IMR-90 (cell line): ENCODE results near the gene RERE. TPM values are rescaled to one million over a fixed set of nuclear protein-coding genes. Genes with fewer than 3 reads are reported as not detected.

Experiments
- ATAC-seq: fragments of 200-7000 bp; cut with Tn5 transposase; 2 replicates; pipeline ENCODE4 v1.9.1; 2020; ENCODE audit warnings: low read depth, mild to moderate bottlenecking, moderate library complexity
- BruUV-seq: library from RNA; stranded (reverse); fragments of 400-500 nt; replicated peaks from 2 replicates; lab custom pipeline; 2021; lab: Mats Ljungman, UMichigan
- CTCF ChIA-PET: fragments of 300-600 bp; formaldehyde crosslinking; extraction: SDS; loops from one replicate; lab custom pipeline; 2021; ENCODE audit warnings: antibody characterized with exemption; lab: Yijun Ruan, JAX
- POLR2A ChIA-PET: fragments of 300-600 bp; sonication (Branson Sonifier 250); formaldehyde crosslinking; loops from one replicate; lab custom pipeline; 2022; ENCODE audit warnings: antibody characterized with exemption; ENCODE audit not compliant: unreplicated experiment; lab: Charles Lee
- DNase-seq: peaks from one replicate; pipeline ENCODE4 v3.0.0; 2013
- H2AFZ ChIP-seq: replicated peaks from 2 replicates; pipeline ENCODE3; 2013; ENCODE audit warnings: low read length, mild to moderate bottlenecking; ENCODE audit not compliant: poor library complexity
- H2AK5ac ChIP-seq: 2 replicates; pipeline ENCODE4 v1.6.1; 2013; ENCODE audit warnings: low read depth, low read length, inconsistent platforms
- H2AK9ac ChIP-seq: replicated peaks from 2 replicates; pipeline ENCODE3; 2013; ENCODE audit warnings: mild to moderate bottlenecking, low read depth, low read length, moderate library complexity; ENCODE audit not compliant: poor library complexity
- H2BK120ac ChIP-seq: 2 replicates; pipeline ENCODE4 v1.6.1; 2013; ENCODE audit warnings: low read depth, low read length, inconsistent platforms
- H2BK15ac ChIP-seq: 3 replicates; pipeline ENCODE4 v1.6.1; 2013; ENCODE audit warnings: low read depth, low read length, inconsistent platforms
- H2BK20ac ChIP-seq: 2 replicates; pipeline ENCODE4 v1.6.1; 2013; ENCODE audit warnings: low read depth, mild to moderate bottlenecking, inconsistent platforms, low read length, moderate library complexity
- H2BK5ac ChIP-seq: 2 replicates; pipeline ENCODE4 v1.6.1; 2013; ENCODE audit warnings: mild to moderate bottlenecking, low read depth, low read length, inconsistent platforms; ENCODE audit not compliant: poor library complexity, severe bottlenecking
- H3K14ac ChIP-seq: replicated peaks from 2 replicates; pipeline ENCODE4 v1.6.1; 2013; ENCODE audit warnings: low read depth, low read length, inconsistent platforms
- H3K18ac ChIP-seq: 2 replicates; pipeline ENCODE4 v1.6.1; 2013; ENCODE audit warnings: low read depth, low read length, control low read depth
- H3K23ac ChIP-seq: 2 replicates; pipeline ENCODE4 v1.6.1; 2013; ENCODE audit warnings: low read depth, low read length, inconsistent platforms
- H3K27ac ChIP-seq: 2 replicates; pipeline ENCODE4 v1.5.1; 2013; ENCODE audit warnings: mild to moderate bottlenecking, control low read depth, low read length; ENCODE audit not compliant: insufficient read depth
- H3K27me3 ChIP-seq: 2 replicates; pipeline ENCODE4 v1.6.1; 2013; ENCODE audit warnings: low read length; ENCODE audit not compliant: control insufficient read depth, insufficient read depth
- H3K36me3 ChIP-seq: 2 replicates; pipeline ENCODE4 v1.6.1; 2013; ENCODE audit warnings: low read length, mixed read lengths; ENCODE audit not compliant: control insufficient read depth, insufficient read depth
- H3K4ac ChIP-seq: 2 replicates; pipeline ENCODE4 v1.6.1; 2013; ENCODE audit warnings: low read depth, low read length, inconsistent platforms
- H3K4me1 ChIP-seq: 2 replicates; pipeline ENCODE4 v1.6.1; 2013; ENCODE audit warnings: low read length, mixed read lengths; ENCODE audit not compliant: control insufficient read depth, insufficient read depth
- H3K4me2 ChIP-seq: 2 replicates; pipeline ENCODE4 v1.6.1; 2013; ENCODE audit warnings: low read depth, mild to moderate bottlenecking, control low read depth, low read length, moderate library complexity
- H3K4me3 ChIP-seq: 2 replicates; pipeline ENCODE4 v1.5.1; 2013; ENCODE audit warnings: low read depth, mild to moderate bottlenecking, control low read depth, low read length, moderate library complexity; ENCODE audit not compliant: insufficient read depth
- H3K56ac ChIP-seq: 2 replicates; pipeline ENCODE4 v1.6.1; 2013; ENCODE audit warnings: low read length, inconsistent platforms; ENCODE audit not compliant: insufficient read depth; ENCODE audit errors: extremely low read depth
- H3K79me1 ChIP-seq, 2 experiments: 2 replicates each; pipeline ENCODE4 v1.6.1; 2013; ENCODE audit warnings: low read length in 2 of 2, inconsistent platforms in 1 of 2, low read depth in 1 of 2
- H3K9ac ChIP-seq: 2 replicates; pipeline ENCODE4 v1.6.1; 2013; ENCODE audit warnings: low read depth, low read length, control low read depth
- H3K9me1 ChIP-seq: 2 replicates; pipeline ENCODE4 v1.6.1; 2013; ENCODE audit warnings: low read length, inconsistent platforms; ENCODE audit not compliant: insufficient read depth
- H3K9me3 ChIP-seq: 2 replicates; pipeline ENCODE4 v1.6.1; 2013; ENCODE audit warnings: low read length; ENCODE audit not compliant: control insufficient read depth, insufficient read depth
- H4K20me1 ChIP-seq: 2 replicates; pipeline ENCODE4 v1.6.1; 2013; ENCODE audit warnings: low read length, inconsistent platforms; ENCODE audit not compliant: insufficient read depth
- H4K5ac ChIP-seq: 2 replicates; pipeline ENCODE4 v1.6.1; 2013; ENCODE audit warnings: mild to moderate bottlenecking, low read depth, low read length, control low read depth
- H4K8ac ChIP-seq, 2 experiments: 2 replicates each; pipeline ENCODE4 v1.6.1; 2013; ENCODE audit warnings: low read depth in 2 of 2, low read length in 2 of 2, control low read depth in 1 of 2, inconsistent platforms in 1 of 2
- H4K91ac ChIP-seq: 2 replicates; pipeline ENCODE4 v1.6.1; 2013; ENCODE audit warnings: low read depth, low read length, inconsistent platforms; ENCODE audit not compliant: insufficient read depth
- BHLHE40 ChIP-seq: fragments of 150-350 bp; IDR thresholded peaks from 2 replicates; pipeline ENCODE4 v1.6.1; 2016; ENCODE audit warnings: mild to moderate bottlenecking, low read depth, low read length
- CEBPB ChIP-seq: IDR thresholded peaks from 2 replicates; pipeline ENCODE4 v1.6.1; 2012; ENCODE audit warnings: low read depth, low read length, improper control_type of control experiment
- FOS ChIP-seq: fragments of 150-350 bp; IDR thresholded peaks from 2 replicates; pipeline ENCODE4 v1.6.1; 2016; ENCODE audit warnings: low read depth, low read length
- MAFK ChIP-seq: IDR thresholded peaks from 2 replicates; pipeline ENCODE4 v1.6.1; 2012; ENCODE audit warnings: low read depth, low read length, improper control_type of control experiment
- MAZ ChIP-seq: IDR thresholded peaks from 2 replicates; pipeline ENCODE4 v1.6.1; 2012; ENCODE audit warnings: low read depth, mild to moderate bottlenecking, low read length, improper control_type of control experiment, moderate library complexity, borderline replicate concordance
- MXI1 ChIP-seq: IDR thresholded peaks from 2 replicates; pipeline ENCODE4 v1.6.1; 2012; ENCODE audit warnings: low read depth, mild to moderate bottlenecking, low read length, moderate library complexity, borderline replicate concordance
- NFE2L2 ChIP-seq: fragments of 150-350 bp; IDR thresholded peaks from 2 replicates; pipeline ENCODE4 v1.6.1; 2016; ENCODE audit warnings: low read depth, mild to moderate bottlenecking, low read length
- POLR2A ChIP-seq: IDR thresholded peaks from 2 replicates; pipeline ENCODE4 v1.6.1; 2012; ENCODE audit warnings: mild to moderate bottlenecking, low read depth, low read length
- RAD21 ChIP-seq: IDR thresholded peaks from 2 replicates; pipeline ENCODE4 v1.6.1; 2012; ENCODE audit warnings: low read length, improper control_type of control experiment
- RFX5 ChIP-seq: IDR thresholded peaks from 2 replicates; pipeline ENCODE4 v1.8.0; 2012; ENCODE audit warnings: low read depth, mild to moderate bottlenecking, low read length, moderate library complexity
- SMC3 ChIP-seq: fragments of 150-350 bp; IDR thresholded peaks from 2 replicates; pipeline ENCODE4 v1.6.1; 2016; ENCODE audit warnings: low read depth, mild to moderate bottlenecking, antibody characterized with exemption, low read length, moderate library complexity
- WGBS, 2 experiments: methylation state at CpG; one replicate each; pipeline versions ENCODE4 v1.1.5 to v1.1.7; 2013; ENCODE audit warnings: missing lambda C conversion rate in 2 of 2; ENCODE audit not compliant: insufficient read length in 1 of 2; ENCODE audit errors: extremely low coverage in 2 of 2; 5-methylcytosine and 5-hydroxymethylcytosine counted together
- dilution Hi-C: fragments of 300-500 bp; cut with HindIII; formaldehyde crosslinking; loops from one replicate; pipeline ENCODE4 v1.14.3; 2018; ENCODE audit warnings: low sequenced_read_pairs; ENCODE audit not compliant: unreplicated experiment
- in situ Hi-C: fragments of 300-500 bp; cut with MboI; formaldehyde crosslinking; loops from 3 replicates; pipeline ENCODE4 v1.14.3; 2019; ENCODE audit warnings: low sequenced_read_pairs, inconsistent platforms, mixed read lengths
- intact Hi-C: fragments of 100-400 bp; cut with micrococcal nuclease; formaldehyde crosslinking; loops from 2 replicates; pipeline ENCODE4 v1.10.0; 2022
- polyA plus RNA-seq, 3 experiments: library from polyadenylated mRNA; depleted of rRNA; stranded (reverse); fragments of >200 nt; gene quantifications; 2 replicates each; pipeline ENCODE4 v1.2.3, GENCODE V29; 2012; ENCODE audit warnings: low replicate concordance in 1 of 3
- total RNA-seq: library from RNA; depleted of rRNA; stranded (reverse); fragments of >200 nt; gene quantifications from 2 replicates; pipeline ENCODE4 v1.2.3, GENCODE V29; 2012
- TF ChIP-seq, protein P1 (sequence below): conservative IDR thresholded peaks from 2 replicates; pipeline ENCODE4 v1.5.1; 2012; ENCODE audit warnings: mild to moderate bottlenecking, low read depth, low read length, improper control_type of control experiment
- TF ChIP-seq, protein P2 (sequence below): fragments of 150-350 bp; IDR thresholded peaks from 2 replicates; pipeline ENCODE4 v1.6.1; 2017; ENCODE audit warnings: mild to moderate bottlenecking, antibody characterized with exemption, low read length, low read depth

Gene RERE
- total and polyA plus RNA-seq, 2 of the 4 experiments (the other 2 are of a cell fraction) = 11.5 to 25.1 TPM

DNA sequence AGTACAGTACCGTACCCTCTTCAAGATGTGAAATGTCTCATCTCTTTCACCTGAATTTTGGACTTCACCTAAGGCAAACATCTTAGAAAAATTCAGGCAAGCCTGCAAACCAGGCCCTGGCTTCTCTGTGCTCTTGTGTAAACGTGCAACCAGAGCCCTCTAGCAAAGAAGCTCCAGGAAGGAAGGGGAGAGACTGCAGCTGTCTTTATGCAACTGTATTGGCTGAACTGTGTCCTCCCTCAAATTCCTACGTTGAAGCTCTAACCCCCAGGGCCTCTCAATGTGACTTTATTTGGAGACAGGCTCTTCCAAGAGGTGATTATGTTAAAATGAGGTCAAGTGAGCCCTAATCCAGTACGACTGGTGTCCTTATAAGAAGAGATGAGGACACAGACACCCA is 439.3 kb downstream of the RERE start:
- no peak overlapping the region for H2BK15ac ChIP-seq
- peak overlapping the region; percentile 31 for H4K5ac ChIP-seq
- peaks cover 49% of the 10 kb centered on the region for H3K4me1 ChIP-seq
- 0 out of 2 replicates have a peak overlapping the region, but pooled peaks have one; percentile 13 for H3K4me2 ChIP-seq
- H4K20me1 ChIP-seq = peaks cover 82% of the 10 kb centered on the region
- H3K23ac ChIP-seq = peak overlapping the region; percentile 40; the same call in 1 of the 2 replicates
- dilution Hi-C loops (no loop called here), intact Hi-C loops (loop anchor here (10.0 kb wide), 1 partner anchor 287 kb away; no protein-coding TSS in a partner anchor), in situ Hi-C loops (no loop called here)
- H2BK120ac ChIP-seq = 0 out of 2 replicates have a peak overlapping the region, but pooled peaks have one; percentile 1
- 60% methylated on average over 1 of the region's 4 CpGs; no CpG with 5 or more reads in 1 of the 2 experiments for WGBS, 2 experiments
- H3K27ac ChIP-seq = peak overlapping the region; percentile 84; the same call in 1 of the 2 replicates
- H3K79me1 ChIP-seq = peaks cover 58 to 90% of the 10 kb centered on the region in 2 experiments
- no peak overlapping the region for H4K91ac ChIP-seq
- peaks cover 50% of the 10 kb centered on the region for H3K9me1 ChIP-seq
- ATAC-seq (peak; percentile 53), DNase-seq (peak; percentile 64)
- no peak overlapping the region for H2AK9ac ChIP-seq
- no peak overlapping the region; the same call in 1 of the 2 replicates for H2AK5ac ChIP-seq
- no peaks in the 10 kb centered on the region for H3K9me3 ChIP-seq
- ChIA-PET POLR2A (no interaction called here), CTCF (interaction anchor here (0.5 to 1.0 kb wide), 2 partner anchors 10 to 307 kb away, joined by 3 to 4 read pairs; no protein-coding TSS in a partner anchor)
- BruUV-seq = no TSS peak
- peak overlapping the region; percentile 4; the same call in 1 of the 2 replicates for H3K4ac ChIP-seq
- H2BK5ac ChIP-seq = peak overlapping the region; percentile 47
- TF ChIP-seq POLR2A (no peak), RAD21 (no peak), BHLHE40 (no peak), MXI1 (no peak), MAFK (no peak), FOS (no peak), CEBPB (no peak), NFE2L2 (no peak), RFX5 (no peak), MAZ (no peak), SMC3 (no peak)
- TF ChIP-seq, protein P1, sequence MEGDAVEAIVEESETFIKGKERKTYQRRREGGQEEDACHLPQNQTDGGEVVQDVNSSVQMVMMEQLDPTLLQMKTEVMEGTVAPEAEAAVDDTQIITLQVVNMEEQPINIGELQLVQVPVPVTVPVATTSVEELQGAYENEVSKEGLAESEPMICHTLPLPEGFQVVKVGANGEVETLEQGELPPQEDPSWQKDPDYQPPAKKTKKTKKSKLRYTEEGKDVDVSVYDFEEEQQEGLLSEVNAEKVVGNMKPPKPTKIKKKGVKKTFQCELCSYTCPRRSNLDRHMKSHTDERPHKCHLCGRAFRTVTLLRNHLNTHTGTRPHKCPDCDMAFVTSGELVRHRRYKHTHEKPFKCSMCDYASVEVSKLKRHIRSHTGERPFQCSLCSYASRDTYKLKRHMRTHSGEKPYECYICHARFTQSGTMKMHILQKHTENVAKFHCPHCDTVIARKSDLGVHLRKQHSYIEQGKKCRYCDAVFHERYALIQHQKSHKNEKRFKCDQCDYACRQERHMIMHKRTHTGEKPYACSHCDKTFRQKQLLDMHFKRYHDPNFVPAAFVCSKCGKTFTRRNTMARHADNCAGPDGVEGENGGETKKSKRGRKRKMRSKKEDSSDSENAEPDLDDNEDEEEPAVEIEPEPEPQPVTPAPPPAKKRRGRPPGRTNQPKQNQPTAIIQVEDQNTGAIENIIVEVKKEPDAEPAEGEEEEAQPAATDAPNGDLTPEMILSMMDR = no peak
- TF ChIP-seq, protein P2, sequence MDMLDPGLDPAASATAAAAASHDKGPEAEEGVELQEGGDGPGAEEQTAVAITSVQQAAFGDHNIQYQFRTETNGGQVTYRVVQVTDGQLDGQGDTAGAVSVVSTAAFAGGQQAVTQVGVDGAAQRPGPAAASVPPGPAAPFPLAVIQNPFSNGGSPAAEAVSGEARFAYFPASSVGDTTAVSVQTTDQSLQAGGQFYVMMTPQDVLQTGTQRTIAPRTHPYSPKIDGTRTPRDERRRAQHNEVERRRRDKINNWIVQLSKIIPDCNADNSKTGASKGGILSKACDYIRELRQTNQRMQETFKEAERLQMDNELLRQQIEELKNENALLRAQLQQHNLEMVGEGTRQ = no peak
- no peak overlapping the region for H2AFZ ChIP-seq
- peak overlapping the region; percentile 45 for H3K18ac ChIP-seq
- no peak overlapping the region for H3K56ac ChIP-seq
- no peak overlapping the region for H2BK20ac ChIP-seq
- H3K27me3 ChIP-seq = no peaks in the 10 kb centered on the region
- H4K8ac ChIP-seq = peak overlapping the region; percentile 11 to 41; a peak in 2 of 4 replicates
- H3K36me3 ChIP-seq = peaks cover 52% of the 10 kb centered on the region
- 0 out of 2 replicates have a peak overlapping the region, but pooled peaks have one; percentile 6 for H3K14ac ChIP-seq
- no peak overlapping the region for H3K9ac ChIP-seq
- H3K4me3 ChIP-seq = no peak overlapping the region
